ENCODE data around the gene TCF7.

Gene TCF7

DNA sequence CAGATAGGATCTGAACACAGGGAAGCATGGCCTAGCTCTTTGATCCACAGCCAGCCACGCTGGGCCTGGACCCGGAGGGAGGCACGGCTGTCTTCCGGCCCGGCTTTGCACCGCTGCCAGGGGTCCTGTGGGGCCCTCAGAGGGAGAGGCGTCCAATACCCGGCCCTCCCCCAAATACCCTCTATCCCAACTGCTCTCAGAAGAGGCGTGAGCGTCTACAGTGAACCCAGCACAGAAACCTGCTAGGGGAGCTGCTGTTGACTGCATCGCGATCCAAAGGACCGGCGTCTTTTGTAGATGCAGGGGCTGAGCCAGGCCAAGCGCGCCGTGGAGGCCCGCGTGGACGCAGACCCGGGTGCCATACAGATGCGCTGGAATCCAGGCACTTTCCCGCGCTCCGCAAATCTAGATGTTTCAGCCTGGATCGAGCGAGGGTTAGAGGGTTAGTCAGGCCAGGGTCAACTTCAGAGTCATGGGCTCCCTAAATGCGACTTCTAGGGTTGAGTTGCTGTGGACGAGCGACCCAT, 1.1 kb upstream of the TCF7 start:
- DNase-seq (ENCODE audit: low read depth in 3 of 3, low spot score in 1 of 3), result no peak

GRCh38 chr5:134114886-134115805, 665 bp downstream of the TCF7 start:
- peak; percentile 65 to 77 (median 74) for DNase-seq (ENCODE audit: low read depth in 3 of 3, low spot score in 1 of 3)

GRCh38 chr5:134115806-134116175, 1.3 kb downstream of the TCF7 start:
- DNase-seq (ENCODE audit: low read depth in 3 of 3, low spot score in 1 of 3), result no peak

DNA sequence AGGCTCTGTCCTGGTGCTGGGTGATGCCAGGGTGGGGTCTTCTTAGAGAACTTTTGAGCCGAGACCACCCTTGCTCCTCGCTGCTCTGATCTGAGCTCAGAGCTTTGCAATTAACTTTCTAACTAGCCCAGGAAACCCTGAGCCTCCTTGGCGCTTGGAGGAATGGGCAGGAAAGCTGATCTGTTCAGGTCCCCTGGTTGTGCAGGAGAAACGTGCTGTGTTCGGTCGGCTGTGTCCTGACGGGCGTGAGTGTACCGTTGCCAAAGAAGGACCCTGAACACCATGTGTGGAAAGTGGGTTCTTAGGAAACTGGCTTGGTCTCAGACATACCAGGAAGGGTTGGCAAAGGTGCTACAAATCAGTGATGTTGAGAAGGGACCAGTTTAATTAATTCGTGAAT, 1.8 kb downstream of the TCF7 start:
- no peak for DNase-seq (ENCODE audit: low read depth in 3 of 3, low spot score in 1 of 3)

GRCh38 chr5:134116789-134117761, 2.6 kb downstream of the TCF7 start:
- DNase-seq (ENCODE audit: low read depth in 3 of 3, low spot score in 1 of 3), result no peak

DNA sequence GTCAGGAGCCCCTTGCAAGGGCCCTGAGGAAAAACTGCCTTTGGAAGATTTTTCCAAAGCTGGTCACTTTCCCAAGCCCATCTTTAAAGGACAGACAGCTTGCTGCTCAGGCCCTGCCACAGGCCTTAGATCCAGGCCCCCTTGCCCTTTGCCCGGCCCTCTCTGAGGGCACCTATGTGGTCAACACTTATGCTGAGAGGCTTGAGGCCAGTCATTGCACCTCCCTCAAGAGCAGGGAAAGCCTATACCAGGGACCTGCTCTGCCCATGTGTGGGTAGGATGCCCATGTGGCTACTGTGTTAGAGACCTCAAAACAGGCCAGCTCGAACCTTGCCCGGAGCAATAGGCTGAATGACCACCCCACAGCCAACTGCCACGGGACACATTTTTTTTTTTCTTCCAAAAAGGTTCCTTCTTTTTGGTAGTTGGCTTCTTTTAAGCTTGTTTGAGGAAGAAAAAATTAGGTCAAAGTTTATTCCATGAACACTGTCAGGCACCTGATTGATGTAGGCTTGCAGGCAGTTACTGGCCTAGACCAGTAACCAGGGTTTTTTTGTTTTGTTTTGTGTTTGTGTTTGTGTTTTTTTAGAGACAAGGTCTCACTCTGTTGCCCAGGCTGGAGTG, 3.8 kb downstream of the TCF7 start:
- no peak for DNase-seq (ENCODE audit: low read depth in 3 of 3, low spot score in 1 of 3)

DNA sequence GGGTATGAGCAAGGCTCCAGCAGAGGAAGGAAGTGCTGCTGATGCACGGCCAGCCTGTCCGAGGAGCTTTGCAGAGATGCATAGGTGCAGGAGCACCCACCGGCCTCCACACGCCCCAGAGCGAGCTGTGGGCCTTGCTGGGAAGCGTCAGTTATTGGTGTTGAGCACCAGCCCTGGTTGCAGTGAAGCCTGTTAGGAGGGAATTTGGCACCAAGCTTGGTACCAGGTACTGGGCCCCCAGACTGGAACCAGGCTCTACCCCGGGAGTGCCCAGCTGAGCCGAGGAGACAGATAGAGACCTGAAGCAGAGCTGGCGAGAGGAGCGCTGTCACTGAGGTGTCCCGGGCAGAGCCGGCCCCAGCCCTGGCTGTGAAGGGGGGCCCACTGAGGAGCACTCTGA, 5.2 kb downstream of the TCF7 start:
- no peak for DNase-seq (ENCODE audit: low read depth in 3 of 3, low spot score in 1 of 3)

GRCh38 chr5:134120386-134121138, 6.1 kb downstream of the TCF7 start:
- no peak for DNase-seq (ENCODE audit: low read depth in 3 of 3, low spot score in 1 of 3)

GRCh38 chr5:134122530-134122929, 8.0 kb downstream of the TCF7 start:
- DNase-seq (ENCODE audit: low read depth in 3 of 3, low spot score in 1 of 3), result no peak

DNA sequence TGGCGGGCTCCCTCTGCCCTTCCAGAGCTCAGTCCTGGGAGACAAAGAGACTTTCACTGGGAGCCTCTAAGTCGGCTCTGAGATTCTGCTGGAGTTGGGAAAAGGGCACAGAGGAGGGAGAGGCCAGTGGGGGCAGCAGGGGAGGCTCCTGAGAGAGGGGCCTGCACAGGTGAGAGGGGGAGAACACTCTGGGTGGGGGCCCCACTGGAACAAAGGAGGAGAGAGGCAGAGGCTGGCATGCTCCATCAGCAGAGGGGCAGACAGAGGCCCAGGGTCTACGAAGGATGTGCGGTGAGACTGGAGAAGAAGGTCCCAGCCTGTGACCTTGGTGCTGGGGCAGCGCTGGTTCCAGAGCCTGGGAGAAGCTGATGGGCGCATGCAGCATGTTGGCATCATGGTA, 8.9 kb downstream of the TCF7 start:
- no peak for DNase-seq (ENCODE audit: low read depth in 3 of 3, low spot score in 1 of 3)

- DNase-seq (ENCODE audit: low read depth in 3 of 3, low spot score in 1 of 3), result no peak
Measured at GRCh38 chr5:134124289-134125038, 10.0 kb downstream of the TCF7 start.

DNA sequence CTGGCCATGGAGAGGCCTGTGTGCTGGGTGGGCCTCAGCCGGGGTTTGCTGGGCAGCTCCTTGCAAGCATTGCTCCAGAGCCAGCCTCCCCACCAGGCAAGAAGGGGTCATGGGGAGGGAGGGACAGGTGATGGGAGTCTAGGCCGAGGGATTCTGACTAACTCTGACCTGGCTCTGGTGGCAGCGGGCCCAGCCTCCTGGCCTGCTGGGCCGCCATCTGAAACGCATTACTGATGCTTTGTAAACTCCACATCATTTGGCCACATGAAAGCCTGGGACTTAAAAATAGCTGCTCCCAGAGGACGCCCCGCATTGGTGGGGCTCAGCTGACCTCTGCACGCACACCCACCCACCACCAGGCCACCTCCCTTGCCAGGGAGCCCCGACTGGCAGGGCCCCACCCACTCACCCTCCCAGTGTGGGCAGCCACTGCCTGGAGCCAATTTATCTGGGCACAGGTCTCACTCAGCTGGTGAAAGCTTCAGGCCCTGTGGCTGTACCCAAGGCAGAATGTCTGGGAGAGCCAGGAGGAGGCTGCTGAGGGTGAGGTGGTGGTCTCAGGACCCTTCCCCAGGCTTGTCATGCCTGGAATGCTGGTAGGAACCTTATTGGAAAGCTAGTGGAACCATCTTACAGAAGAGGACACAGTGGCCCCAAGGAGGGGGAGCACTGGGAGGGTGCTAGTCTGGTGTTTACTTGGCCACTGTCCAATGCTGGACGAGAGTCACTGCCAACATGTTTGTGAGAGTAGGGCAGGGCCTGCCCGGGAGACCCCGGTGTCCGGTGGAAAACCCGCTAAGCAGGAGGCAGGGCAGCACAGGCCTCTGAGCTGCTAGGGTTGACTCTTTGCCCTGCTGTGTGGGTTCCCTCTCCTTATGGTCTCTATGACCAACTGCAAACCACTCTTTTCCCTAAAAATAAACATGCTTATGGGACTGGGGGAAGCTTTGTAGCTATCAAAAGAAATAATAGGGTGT, 10.8 kb downstream of the TCF7 start:
- DNase-seq (ENCODE audit: low read depth in 3 of 3, low spot score in 1 of 3), result no peak

- DNase-seq (ENCODE audit: low read depth in 3 of 3, low spot score in 1 of 3), result no peak
Measured at GRCh38 chr5:134127376-134127861, 12.9 kb downstream of the TCF7 start.

- DNase-seq (ENCODE audit: low read depth in 3 of 3, low spot score in 1 of 3), result no peak
Measured at GRCh38 chr5:134127988-134128647, 13.6 kb downstream of the TCF7 start.

DNA sequence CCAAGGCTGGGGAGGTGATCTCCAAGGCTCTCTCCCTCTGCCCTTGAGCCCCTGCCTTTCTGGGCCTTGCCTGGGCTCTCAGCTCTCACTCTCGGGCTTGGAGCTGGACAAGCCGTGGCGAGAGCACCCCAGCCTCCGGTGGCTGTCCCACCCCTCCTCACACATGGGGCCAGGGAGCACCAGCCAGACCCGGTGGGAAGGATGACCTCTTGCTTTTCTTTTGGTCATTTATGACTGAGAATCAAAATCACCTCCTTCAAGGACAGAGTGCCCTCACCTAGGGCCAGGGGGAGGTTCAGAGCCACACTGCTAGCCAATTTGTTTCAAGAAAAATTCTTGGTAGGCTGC, 14.1 kb downstream of the TCF7 start:
- DNase-seq (ENCODE audit: low read depth in 3 of 3, low spot score in 1 of 3), result no peak

GRCh38 chr5:134129411-134130238, 15.1 kb downstream of the TCF7 start:
- DNase-seq (ENCODE audit: low read depth in 3 of 3, low spot score in 1 of 3), result no peak

All from stimulated activated CD4-positive, alpha-beta T cell treated with anti-CD3 and anti-CD28 coated beads, TNF-alpha, amount 100 ng/mL, for 1 hour (primary cell).